Amygdala (tissue), 56 donors: ENCODE data around the gene DHX29.

Source experiments
- DNase-seq, 56 donors: peaks; one replicate each; lab custom pipeline; 2025; lab: John Stamatoyannopoulos, UW

DHX29 gene

DNA sequence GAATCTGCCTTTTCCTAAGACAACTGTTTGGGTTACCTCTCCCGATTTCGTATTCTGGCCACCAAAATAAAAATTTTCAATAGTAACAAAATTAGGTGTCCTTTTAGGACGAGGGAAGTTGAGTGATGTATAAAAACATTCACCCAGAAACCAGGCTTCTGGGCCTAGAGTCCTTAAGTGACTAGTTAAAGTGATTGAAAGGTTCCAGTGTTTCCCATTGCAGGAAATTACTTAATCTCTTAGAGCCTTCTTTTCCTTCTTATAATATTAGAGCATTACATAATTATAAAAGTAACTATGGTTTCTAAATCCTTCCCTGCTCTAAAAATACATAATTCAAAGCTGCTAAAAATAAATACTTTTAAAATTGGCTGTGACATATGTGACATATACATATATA lies 87.7 kb downstream of the DHX29 start:
- DNase-seq, result no peak

DNA sequence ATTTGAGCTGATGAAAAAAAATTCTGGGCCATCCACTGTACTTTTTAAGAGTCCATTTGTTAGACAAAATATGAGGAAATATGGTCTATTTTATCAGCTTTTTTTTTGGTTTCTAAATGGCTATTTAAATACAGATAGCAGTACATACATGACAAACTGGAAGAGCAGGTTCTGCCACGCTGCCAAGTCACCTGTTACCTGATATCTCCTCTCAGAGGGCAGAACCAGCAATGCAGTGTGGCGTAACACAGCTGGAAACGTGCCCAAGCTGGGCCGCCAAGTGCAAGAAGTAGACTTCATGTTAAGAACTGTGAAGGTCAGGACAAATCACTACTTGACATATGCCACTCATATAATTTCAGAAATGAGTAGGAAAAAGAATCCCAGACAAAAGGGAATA lies 88.5 kb downstream of the DHX29 start:
- no peak for DNase-seq

DNA sequence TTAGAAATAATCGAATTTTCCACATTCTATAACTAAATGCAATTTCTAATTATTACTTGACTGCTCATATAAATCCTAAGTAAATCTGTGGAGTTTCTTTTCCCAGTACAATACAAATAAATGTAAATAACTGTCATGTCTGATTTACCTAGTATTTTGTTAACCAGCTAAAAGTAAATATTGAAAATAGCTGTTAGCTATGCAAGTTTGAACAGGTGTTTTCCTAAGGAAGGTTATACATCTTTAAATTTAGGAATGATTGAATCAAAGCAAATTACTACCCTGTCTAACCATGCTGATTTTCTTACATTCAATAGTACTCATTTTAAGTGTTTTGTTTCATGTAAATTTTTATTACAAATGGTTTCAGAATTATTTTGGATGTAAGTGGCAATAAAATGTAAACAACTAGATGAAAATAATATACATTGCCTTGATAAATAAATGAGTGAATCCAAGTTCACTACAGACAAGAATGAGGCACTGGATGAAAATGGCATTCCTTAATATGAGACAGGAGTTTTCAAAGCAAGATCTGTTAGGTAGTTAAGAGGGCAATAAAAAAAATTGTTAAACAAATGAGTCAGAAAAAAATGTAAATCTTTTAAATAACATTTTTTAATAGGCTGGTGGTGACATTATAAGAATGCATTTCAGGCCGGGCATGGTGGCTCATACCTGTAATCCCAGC lies 96.2 kb downstream of the DHX29 start:
- DNase-seq, result no peak
